ENCODE data around the gene GRM4.

The GRM4 gene

DNA sequence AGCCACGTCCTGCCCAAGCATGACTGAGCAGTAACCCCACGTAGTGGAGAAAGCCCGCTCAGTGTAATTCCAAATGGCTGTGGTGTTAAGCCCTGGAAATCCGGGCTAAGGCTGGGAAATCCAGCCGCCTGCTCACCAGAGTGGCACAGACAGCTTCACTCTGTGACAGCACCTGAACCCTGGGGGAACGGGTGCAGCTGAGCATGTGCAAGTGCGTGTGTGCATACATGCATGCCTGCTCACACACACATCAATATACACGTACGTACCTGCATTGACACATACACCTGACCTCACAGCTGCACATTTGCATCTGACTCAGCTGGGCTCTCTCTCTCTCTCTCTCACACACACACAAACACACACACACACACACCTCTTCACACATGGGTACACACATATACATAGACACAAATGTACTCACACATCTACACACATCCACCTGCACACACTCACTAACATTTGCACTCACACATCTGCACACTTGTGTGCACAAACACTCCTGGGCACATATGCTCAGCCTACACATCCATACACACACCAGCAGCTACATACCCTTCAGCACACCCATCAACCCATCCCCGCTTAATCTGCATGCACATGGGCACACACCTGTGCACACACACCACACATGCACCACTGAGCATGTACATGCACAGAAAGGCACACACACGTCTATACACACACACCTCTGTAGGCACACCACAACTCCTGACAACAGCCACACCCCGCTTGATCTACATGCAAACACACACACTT lies 114.1 kb downstream of the GRM4 start:
- Histone ChIP-seq H3K4me3 (ENCODE audit: low read depth, low read length) (no peak overlapping the region), H3K9me3 (ENCODE audit: severe bottlenecking) (no peaks in the 10 kb centered on the region), H3K27ac (peak overlapping the region; percentile 76), H3K27me3 (ENCODE audit: insufficient read depth, low read depth, severe bottlenecking) (no peaks in the 10 kb centered on the region), H3K36me3 (peaks cover 28% of the 10 kb centered on the region)
- TF ChIP-seq, protein P1, sequence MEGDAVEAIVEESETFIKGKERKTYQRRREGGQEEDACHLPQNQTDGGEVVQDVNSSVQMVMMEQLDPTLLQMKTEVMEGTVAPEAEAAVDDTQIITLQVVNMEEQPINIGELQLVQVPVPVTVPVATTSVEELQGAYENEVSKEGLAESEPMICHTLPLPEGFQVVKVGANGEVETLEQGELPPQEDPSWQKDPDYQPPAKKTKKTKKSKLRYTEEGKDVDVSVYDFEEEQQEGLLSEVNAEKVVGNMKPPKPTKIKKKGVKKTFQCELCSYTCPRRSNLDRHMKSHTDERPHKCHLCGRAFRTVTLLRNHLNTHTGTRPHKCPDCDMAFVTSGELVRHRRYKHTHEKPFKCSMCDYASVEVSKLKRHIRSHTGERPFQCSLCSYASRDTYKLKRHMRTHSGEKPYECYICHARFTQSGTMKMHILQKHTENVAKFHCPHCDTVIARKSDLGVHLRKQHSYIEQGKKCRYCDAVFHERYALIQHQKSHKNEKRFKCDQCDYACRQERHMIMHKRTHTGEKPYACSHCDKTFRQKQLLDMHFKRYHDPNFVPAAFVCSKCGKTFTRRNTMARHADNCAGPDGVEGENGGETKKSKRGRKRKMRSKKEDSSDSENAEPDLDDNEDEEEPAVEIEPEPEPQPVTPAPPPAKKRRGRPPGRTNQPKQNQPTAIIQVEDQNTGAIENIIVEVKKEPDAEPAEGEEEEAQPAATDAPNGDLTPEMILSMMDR (IDR thresholded peaks at IDR 0.05; ENCODE audit: low read depth, low read length) = peak; percentile 26; the same call in 1 of the 2 replicates
- peak; percentile 95 for DNase-seq

DNA sequence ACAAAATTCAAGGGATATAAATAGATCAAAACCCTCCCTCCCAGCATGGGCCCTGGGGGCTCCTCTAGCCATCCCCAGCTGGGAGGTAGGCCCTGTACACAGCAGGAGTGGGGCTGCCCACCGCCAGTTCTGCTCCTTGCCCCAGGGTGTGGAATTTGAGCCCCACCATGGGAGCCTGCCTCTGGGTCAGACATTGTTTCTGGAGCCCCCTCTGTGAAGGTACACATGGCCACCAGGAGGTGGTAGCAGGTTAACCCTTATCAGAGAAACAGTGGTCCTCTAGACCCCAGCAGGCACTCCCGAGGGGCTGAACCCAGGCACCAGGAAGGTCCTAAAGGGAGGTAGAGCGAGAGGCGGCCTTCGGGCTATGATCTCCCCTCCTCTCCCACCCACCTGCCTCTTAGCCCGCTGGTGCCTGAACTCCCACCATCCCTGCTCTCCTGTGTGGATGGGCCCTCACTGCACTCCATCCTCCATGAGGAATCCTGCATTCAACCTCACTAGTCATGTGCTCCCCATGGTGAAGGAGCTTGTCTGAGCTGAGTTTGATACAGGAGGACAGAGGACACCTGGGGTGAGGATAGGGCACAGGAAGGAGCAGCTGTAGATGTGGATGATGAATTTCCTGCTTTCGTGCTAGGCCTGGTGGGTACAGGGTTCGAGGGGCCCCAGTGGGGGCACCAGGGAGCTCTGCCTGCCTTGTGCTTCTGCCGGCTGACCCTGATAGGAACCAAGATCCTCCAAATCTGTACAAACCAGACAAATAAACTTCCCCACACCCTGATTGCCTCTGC lies 114.9 kb downstream of the GRM4 start:
- TF ChIP-seq, protein P1 (IDR thresholded peaks at IDR 0.05; ENCODE audit: low read depth, low read length) = peak; percentile 52
- peaks cover 28% of the 10 kb centered on the region for H3K36me3 ChIP-seq
- peak overlapping the region; percentile 76 for H3K27ac ChIP-seq
- H3K9me3 ChIP-seq (ENCODE audit: severe bottlenecking) = no peaks in the 10 kb centered on the region
- H3K27me3 ChIP-seq (ENCODE audit: insufficient read depth, low read depth, severe bottlenecking) = no peaks in the 10 kb centered on the region
- DNase-seq = peak; percentile 73
- H3K4me3 ChIP-seq (ENCODE audit: low read depth, low read length) = no peak overlapping the region

DNA sequence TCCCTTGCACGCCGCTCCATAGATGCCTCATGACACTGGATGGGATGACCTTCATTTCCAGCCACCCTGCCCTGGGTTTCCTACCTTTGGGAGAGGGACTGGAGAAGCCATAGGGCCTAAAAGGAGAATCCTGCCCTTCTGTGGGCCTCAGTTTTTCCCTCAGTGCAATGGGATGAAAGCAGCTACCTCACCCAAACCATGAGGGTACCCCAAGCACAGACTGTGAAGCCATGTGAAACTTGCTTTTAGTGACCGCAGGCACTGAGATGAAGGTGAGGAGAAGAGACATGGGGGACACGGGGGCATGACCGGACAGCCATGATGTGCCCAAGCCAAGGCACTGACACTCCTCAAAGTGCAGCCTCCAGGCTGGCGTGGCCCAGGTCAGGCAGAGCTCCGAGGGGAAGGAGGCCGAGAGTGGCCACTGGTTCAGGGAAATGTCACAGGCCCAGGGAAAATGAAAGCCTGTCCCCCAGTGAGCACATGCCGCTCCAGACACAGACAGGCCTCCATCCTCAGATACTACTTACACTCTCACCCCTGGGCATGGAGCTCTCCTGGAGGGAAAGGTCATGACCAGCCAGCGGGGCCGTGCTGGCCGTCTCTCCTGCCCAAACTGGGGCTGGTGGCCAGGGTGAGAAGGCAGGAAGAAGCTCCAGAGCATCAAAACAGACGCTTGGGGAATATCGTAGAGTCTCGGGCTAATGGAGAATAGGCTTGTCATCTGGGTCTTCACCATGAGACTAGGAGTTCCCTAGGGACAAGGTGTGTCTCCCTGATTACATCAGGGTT lies 116.2 kb downstream of the GRM4 start:
- Histone ChIP-seq H3K36me3 (peaks cover 24% of the 10 kb centered on the region), H3K27me3 (ENCODE audit: insufficient read depth, low read depth, severe bottlenecking) (no peaks in the 10 kb centered on the region)
- DNase-seq = no peak

DNA sequence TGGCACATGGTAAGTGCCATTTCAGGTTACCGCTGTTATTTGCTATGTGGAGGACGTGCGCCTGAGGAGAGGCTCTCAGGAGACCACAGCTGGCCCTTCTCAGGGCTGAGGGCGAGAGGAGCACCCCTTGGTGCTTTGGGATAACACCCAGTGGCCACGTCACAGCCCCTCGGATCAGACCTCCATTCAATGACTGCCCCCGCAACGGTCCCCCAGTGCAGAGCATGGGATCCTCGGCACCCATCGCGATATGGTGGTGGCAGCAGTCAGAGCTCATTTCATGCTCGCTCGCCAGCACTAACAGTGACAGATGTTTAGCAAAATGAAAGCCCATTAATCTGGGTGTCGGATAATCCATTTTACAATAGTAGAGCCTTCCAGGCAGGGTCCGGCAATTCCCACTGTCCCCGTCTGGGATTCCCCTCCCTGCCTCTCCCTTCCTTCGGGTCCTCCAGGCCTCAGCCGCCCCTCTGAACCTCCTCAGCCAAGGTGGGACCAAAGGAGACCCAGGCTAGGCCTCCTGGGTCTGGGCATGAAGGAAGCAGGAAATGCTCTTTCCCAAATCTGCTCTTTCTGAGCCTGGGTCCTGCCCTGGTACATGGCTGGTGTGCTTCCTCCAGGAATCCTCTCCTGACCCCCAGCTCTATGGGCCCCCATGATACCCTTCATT lies 117.1 kb downstream of the GRM4 start:
- DNase-seq = peak; percentile 74
- Histone ChIP-seq H3K36me3 (peaks cover 26% of the 10 kb centered on the region), H3K27me3 (ENCODE audit: insufficient read depth, low read depth, severe bottlenecking) (no peaks in the 10 kb centered on the region)

More for the DNA sequence above, 116.2 kb downstream of the GRM4 start:
- Histone ChIP-seq H3K4me3 (ENCODE audit: low read depth, low read length) (no peak overlapping the region), H3K27ac (no peak overlapping the region; the same call in 1 of the 2 replicates), H3K9me3 (ENCODE audit: severe bottlenecking) (no peaks in the 10 kb centered on the region)
- TF ChIP-seq, protein P1 (IDR thresholded peaks at IDR 0.05; ENCODE audit: low read depth, low read length) = no peak

More for the DNA sequence above, 117.1 kb downstream of the GRM4 start:
- no peak overlapping the region for H3K4me3 ChIP-seq (ENCODE audit: low read depth, low read length)
- peaks cover 5% of the 10 kb centered on the region for H3K9me3 ChIP-seq (ENCODE audit: severe bottlenecking)
- TF ChIP-seq, protein P1 (IDR thresholded peaks at IDR 0.05; ENCODE audit: low read depth, low read length) = no peak
- peak overlapping the region; percentile 21 for H3K27ac ChIP-seq
